Lower leg skin (tissue), 3 donors: ENCODE results near the gene CLSTN2.

Experiments
- CTCF ChIP-seq, 3 donors: fragments of 450-650 bp; IDR thresholded peaks; one replicate each; pipeline ENCODE4 v1.5.1; 2016; ENCODE audit warnings: antibody characterized with exemption in 3 of 3, mild to moderate bottlenecking in 3 of 3, moderate library complexity in 2 of 3
- POLR2A ChIP-seq, 2 donors: fragments of 450-650 bp; IDR thresholded peaks; one replicate each; pipeline ENCODE4 v1.6.1; 2016 to 2017; ENCODE audit warnings: antibody characterized with exemption in 2 of 2, mild to moderate bottlenecking in 1 of 2, moderate library complexity in 1 of 2

- TF ChIP-seq POLR2A (IDR thresholded peaks at IDR 0.05) = no peak
- no peak for TF ChIP-seq CTCF (IDR thresholded peaks at IDR 0.05)
Observed at GRCh38 chr3:140399871-140400270, 464.9 kb downstream of the CLSTN2 start.
